LHCN-M2 (cell line): ENCODE measurements around the gene UTP20. TPM values are rescaled to one million over a fixed set of nuclear protein-coding genes. Genes with fewer than 3 reads are reported as not detected.

Source experiments
- DNase-seq: peaks from one replicate; pipeline ENCODE4 v3.0.0-alpha.2; 2012; ENCODE audit warnings: low read depth
- total RNA-seq: library from RNA; depleted of rRNA; stranded (reverse); fragments of >200 nt; gene quantifications from 2 replicates; pipeline ENCODE4 v1.2.3, GENCODE V29; 2014; rRNA removed

UTP20 gene
- total RNA-seq, 1 experiment from 2014 or later: 26.5 TPM

- DNase-seq: no peak
These were observed 156.2 kb downstream of the UTP20 start for GRCh38 chr12:101436136-101436535.

Other genes starting within 250 kb of the UTP20 start
- gene SLC5A8, start 69.9 kb upstream of the UTP20 start, total RNA-seq: not detected in 2 replicates
- gene ARL1, start 127.7 kb downstream of the UTP20 start, total RNA-seq: 59.9 and 62.1 TPM in 2 replicates
- not detected in 2 replicates for gene SPIC, start 195.2 kb downstream of the UTP20 start, total RNA-seq